ENCODE data around the gene ARTN.

GRCh38 chr1:43887748-43888147 lies 45.9 kb upstream of the ARTN start:
- TF ChIP-seq CTCF (IDR thresholded peaks at IDR 0.05) (no peak), POLR2A (IDR thresholded peaks at IDR 0.05) (no peak), EP300 (IDR thresholded peaks at IDR 0.05) (no peak)

All from ovary (tissue), 3 donors.